BLaER1 (cell line): Measurements from ENCODE around the gene TMOD1.
"Not testable (repeated sequence)": the region's sequence is repeated elsewhere in the genome, so short reads cannot be mapped to it uniquely, and the experiment has no call there.

ENCODE experiments used
- H3K27ac ChIP-seq: shearing (Covaris generic); formaldehyde crosslinking; 2 replicates; pipeline ENCODE4 v1.8.1; 2022
- H3K27me3 ChIP-seq: shearing (Covaris generic); formaldehyde crosslinking; 2 replicates; pipeline ENCODE4 v1.8.1; 2022
- H3K36me3 ChIP-seq: shearing (Covaris generic); formaldehyde crosslinking; 2 replicates; pipeline ENCODE4 v1.8.1; 2022
- H3K4me1 ChIP-seq: shearing (Covaris generic); formaldehyde crosslinking; 2 replicates; pipeline ENCODE4 v1.8.1; 2022
- H3K4me2 ChIP-seq: shearing (Covaris generic); formaldehyde crosslinking; 2 replicates; pipeline ENCODE4 v1.8.1; 2022
- H3K4me3 ChIP-seq: shearing (Covaris generic); formaldehyde crosslinking; 2 replicates; pipeline ENCODE4 v1.8.1; 2022
- H3K9ac ChIP-seq: shearing (Covaris generic); formaldehyde crosslinking; 2 replicates; pipeline ENCODE4 v1.8.1; 2022
- H3K9me3 ChIP-seq: shearing (Covaris generic); formaldehyde crosslinking; 2 replicates; pipeline ENCODE4 v1.8.1; 2022
- H4K20me1 ChIP-seq: shearing (Covaris generic); formaldehyde crosslinking; 2 replicates; pipeline ENCODE4 v1.8.1; 2022
- Cebpa-rat ChIP-seq: shearing (Covaris generic); IDR thresholded peaks from 2 replicates; pipeline ENCODE4 v1.8.1; 2022

TMOD1 gene

DNA sequence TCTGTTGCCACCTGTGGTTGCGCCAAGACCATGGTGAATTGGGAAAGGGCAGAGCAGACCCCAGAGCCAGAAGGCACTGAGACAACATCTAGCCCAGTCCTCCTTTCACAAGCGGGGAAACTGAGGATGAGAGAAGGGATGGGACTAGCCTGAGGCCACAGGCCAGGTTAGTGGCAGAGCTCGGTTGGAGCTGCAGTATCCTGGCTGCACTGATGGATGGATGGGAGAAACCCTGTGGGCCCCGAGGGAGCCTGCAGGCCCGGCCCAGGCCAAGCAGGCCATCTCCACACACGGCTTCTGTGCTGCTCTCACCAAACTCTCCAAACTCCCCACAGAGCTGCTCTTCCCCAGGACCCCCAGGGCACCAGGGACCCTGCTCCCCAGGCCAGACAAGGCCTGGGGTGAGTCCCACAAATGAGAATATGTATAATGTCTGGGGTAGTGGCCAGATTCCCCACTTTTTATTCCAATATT is 71.5 kb downstream of the TMOD1 start:
- Histone ChIP-seq H3K4me2 (no peak overlapping the region), H3K9ac (no peak overlapping the region), H3K9me3 (peaks cover 5% of the 10 kb centered on the region; the same call in 1 of the 2 replicates), H4K20me1 (no peaks in the 10 kb centered on the region), H3K36me3 (no peaks in the 10 kb centered on the region), H3K4me3 (no peak overlapping the region), H3K27ac (no peak overlapping the region), H3K4me1 (no peaks in the 10 kb centered on the region), H3K27me3 (no peaks in the 10 kb centered on the region)
- no peak for TF ChIP-seq Cebpa-rat

DNA sequence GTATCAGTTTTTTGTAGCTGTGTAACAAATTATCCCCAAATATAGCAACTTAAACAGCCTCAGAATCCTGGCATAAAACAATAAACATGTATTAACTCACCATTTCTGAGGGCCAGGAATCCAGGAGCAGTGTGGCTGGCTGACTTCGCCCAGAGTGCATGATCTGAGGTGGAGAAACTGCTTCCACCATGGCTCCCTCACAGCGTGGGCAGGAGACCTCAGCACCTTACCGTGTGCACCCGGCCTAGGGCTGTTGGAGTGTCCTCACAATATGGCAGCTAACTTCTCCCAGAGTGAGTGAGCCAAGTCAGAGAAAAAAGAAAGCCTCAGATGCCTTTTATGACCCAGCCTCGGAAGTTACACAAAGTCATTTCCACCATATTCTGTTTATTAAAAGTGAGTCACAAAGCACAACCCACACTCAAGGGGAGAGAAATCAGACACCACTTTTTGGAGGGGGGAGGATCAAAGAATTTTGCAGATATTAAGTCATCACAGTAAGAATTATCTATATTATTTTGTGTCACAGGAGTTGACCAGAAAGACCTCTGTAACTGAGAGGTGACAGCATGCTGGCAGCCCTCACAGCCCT is 72.1 kb downstream of the TMOD1 start:
- H3K4me1 ChIP-seq = no peaks in the 10 kb centered on the region
- H3K27ac ChIP-seq = no peak overlapping the region
- H3K9me3 ChIP-seq = peaks cover 5% of the 10 kb centered on the region; the same call in 1 of the 2 replicates
- no peak overlapping the region for H3K4me2 ChIP-seq
- no peak overlapping the region for H3K9ac ChIP-seq
- H4K20me1 ChIP-seq = no peaks in the 10 kb centered on the region
- H3K27me3 ChIP-seq = no peaks in the 10 kb centered on the region
- TF ChIP-seq Cebpa-rat = no peak
- no peaks in the 10 kb centered on the region for H3K36me3 ChIP-seq
- no peak overlapping the region for H3K4me3 ChIP-seq

DNA sequence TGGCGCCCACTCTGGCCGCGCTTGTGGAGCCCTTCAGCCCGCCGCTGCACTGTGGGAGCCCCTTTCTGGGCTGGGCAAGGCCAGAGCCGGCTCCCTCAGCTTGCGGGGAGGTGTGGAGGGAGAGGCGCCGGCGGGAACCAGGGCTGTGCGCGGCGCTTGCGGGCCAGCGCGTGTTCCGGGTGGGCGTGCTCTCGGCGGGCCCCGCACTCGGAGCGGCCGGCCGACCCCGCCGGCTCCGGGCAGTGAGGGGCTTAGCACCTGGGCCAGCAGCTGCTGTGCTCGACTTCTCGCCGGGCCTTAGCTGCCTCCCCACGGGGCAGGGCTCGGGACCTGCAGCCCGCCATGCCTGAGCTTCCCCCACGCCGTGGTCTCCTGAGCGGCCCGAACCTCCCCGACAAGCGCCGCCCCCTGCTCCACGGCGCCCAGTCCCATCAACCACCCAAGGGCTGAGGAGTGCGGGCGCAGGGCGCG is 72.7 kb downstream of the TMOD1 start:
- not testable (repeated sequence) for H3K9me3 ChIP-seq, H3K9ac ChIP-seq, H3K27ac ChIP-seq, H3K4me1 ChIP-seq, H3K36me3 ChIP-seq, H3K4me2 ChIP-seq, H4K20me1 ChIP-seq, H3K4me3 ChIP-seq, H3K27me3 ChIP-seq

- H3K27me3 ChIP-seq, H3K9me3 ChIP-seq, H3K9ac ChIP-seq, H3K4me1 ChIP-seq, H3K4me3 ChIP-seq, H3K4me2 ChIP-seq, H3K27ac ChIP-seq, H4K20me1 ChIP-seq, H3K36me3 ChIP-seq: not testable (repeated sequence)
These were observed 73.6 kb downstream of the TMOD1 start for GRCh38 chr9:97574921-97575672.

- Histone ChIP-seq H3K4me1 (no peaks in the 10 kb centered on the region), H3K4me2 (no peak overlapping the region), H3K27ac (no peak overlapping the region), H3K27me3 (no peaks in the 10 kb centered on the region), H3K4me3 (no peak overlapping the region), H3K9ac (no peak overlapping the region), H3K9me3 (peaks cover 5% of the 10 kb centered on the region; the same call in 1 of the 2 replicates), H4K20me1 (no peaks in the 10 kb centered on the region), H3K36me3 (no peaks in the 10 kb centered on the region)
- no peak for TF ChIP-seq Cebpa-rat
These were observed 74.3 kb downstream of the TMOD1 start for GRCh38 chr9:97575673-97576200.

DNA sequence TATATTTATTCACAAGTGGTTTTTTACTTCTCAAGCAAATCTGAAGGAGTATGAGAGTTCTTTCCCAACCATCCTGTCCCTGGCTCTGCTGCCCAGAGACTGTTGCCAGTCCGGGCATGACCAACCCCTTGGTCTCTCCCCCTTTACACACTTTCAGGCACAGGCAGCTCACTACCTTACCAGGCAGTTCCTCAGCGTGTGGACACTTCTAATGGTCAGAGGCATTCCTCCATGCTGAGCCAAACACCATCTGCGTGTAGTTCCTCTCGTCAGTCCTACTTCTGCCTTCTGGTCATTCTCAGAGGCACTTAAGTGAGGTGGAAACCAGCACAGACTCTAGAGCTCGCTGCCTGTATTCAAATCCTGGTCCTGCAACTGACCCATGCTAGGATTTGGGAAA is 75.6 kb downstream of the TMOD1 start:
- H4K20me1 ChIP-seq = no peaks in the 10 kb centered on the region
- H3K4me3 ChIP-seq = no peak overlapping the region
- no peak overlapping the region for H3K27ac ChIP-seq
- H3K4me1 ChIP-seq = no peaks in the 10 kb centered on the region
- no peak for TF ChIP-seq Cebpa-rat
- H3K4me2 ChIP-seq = no peak overlapping the region
- H3K9me3 ChIP-seq = peaks cover 5% of the 10 kb centered on the region; the same call in 1 of the 2 replicates
- no peaks in the 10 kb centered on the region for H3K36me3 ChIP-seq
- no peak overlapping the region for H3K9ac ChIP-seq
- H3K27me3 ChIP-seq = no peaks in the 10 kb centered on the region

GRCh38 chr9:97578846-97579245 is 77.4 kb downstream of the TMOD1 start:
- H4K20me1 ChIP-seq = no peaks in the 10 kb centered on the region
- H3K27me3 ChIP-seq = no peaks in the 10 kb centered on the region
- no peak overlapping the region for H3K27ac ChIP-seq
- H3K4me3 ChIP-seq = no peak overlapping the region
- H3K9me3 ChIP-seq = peaks cover 5% of the 10 kb centered on the region; the same call in 1 of the 2 replicates
- no peak for TF ChIP-seq Cebpa-rat
- no peaks in the 10 kb centered on the region for H3K36me3 ChIP-seq
- no peak overlapping the region for H3K9ac ChIP-seq
- H3K4me1 ChIP-seq = no peaks in the 10 kb centered on the region
- H3K4me2 ChIP-seq = no peak overlapping the region

DNA sequence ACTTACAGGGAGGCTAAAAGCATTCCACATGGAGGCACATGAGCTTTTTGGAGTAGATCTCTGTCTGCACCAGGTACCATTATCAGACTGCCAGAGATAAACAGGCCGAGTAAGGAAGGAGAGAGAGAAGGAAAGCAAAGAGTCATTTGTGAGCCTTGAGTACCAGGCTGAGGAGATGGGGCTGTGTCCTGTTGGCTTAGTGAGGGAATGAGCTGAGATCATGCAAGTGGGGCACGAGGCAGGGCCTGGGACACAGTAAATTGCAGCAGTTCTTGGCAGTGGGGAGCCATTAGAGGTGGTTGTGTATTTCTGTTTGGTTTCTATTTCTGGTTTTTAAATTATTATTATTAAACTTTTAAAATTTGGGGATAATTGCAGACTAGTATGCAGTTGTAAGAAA is 78.4 kb downstream of the TMOD1 start:
- Histone ChIP-seq H3K36me3 (no peaks in the 10 kb centered on the region), H4K20me1 (no peaks in the 10 kb centered on the region), H3K9ac (no peak overlapping the region), H3K27ac (no peak overlapping the region), H3K4me1 (no peaks in the 10 kb centered on the region), H3K4me3 (no peak overlapping the region), H3K9me3 (no peaks in the 10 kb centered on the region), H3K4me2 (no peak overlapping the region), H3K27me3 (no peaks in the 10 kb centered on the region)
- TF ChIP-seq Cebpa-rat = no peak

DNA sequence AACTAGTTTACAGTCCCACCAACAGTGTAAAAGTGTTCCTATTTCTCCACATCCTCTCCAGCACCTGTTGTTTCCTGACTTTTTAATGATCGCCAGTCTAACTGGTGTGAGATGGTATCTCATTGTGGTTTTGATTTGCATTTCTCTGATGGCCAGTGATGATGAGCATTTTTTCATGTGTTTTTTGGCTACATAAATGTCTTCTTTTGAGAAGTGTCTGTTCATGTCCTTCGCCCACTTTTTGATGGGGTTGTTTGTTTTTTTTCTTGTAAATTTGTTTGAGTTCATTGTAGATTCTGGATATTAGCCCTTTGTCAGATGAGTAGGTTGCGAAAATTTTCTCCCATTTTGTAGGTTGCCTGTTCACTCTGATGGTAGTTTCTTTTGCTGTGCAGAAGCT is 80.1 kb downstream of the TMOD1 start:
- not testable (repeated sequence) for H3K27me3 ChIP-seq, H4K20me1 ChIP-seq, H3K36me3 ChIP-seq, H3K27ac ChIP-seq, H3K4me1 ChIP-seq, H3K9me3 ChIP-seq, H3K4me3 ChIP-seq, H3K4me2 ChIP-seq, H3K9ac ChIP-seq

GRCh38 chr9:97584778-97585177 is 83.3 kb downstream of the TMOD1 start:
- not testable (repeated sequence) for H3K4me1 ChIP-seq, H4K20me1 ChIP-seq, H3K9me3 ChIP-seq, H3K4me2 ChIP-seq, H3K36me3 ChIP-seq, H3K27ac ChIP-seq, H3K9ac ChIP-seq, H3K27me3 ChIP-seq, H3K4me3 ChIP-seq

GRCh38 chr9:97586909-97587308 is 85.4 kb downstream of the TMOD1 start:
- H3K4me3 ChIP-seq, H3K27me3 ChIP-seq, H3K9ac ChIP-seq, H3K4me2 ChIP-seq, H3K27ac ChIP-seq, H3K4me1 ChIP-seq, H4K20me1 ChIP-seq, H3K36me3 ChIP-seq, H3K9me3 ChIP-seq: not testable (repeated sequence)
